ENCODE data around the gene POLR1A. TPM values are rescaled to one million over a fixed set of nuclear protein-coding genes. Genes with fewer than 3 reads are reported as not detected.

Gene POLR1A
- 10.6 and 20.6 TPM in 2 replicates for total RNA-seq (ENCODE audit: low replicate concordance)

GRCh38 chr2:86105252-86105968, at the start of gene POLR1A:
Gene POLR1A, minus strand, starts transcription at chr2:86105886. Its CDS starts 110 bp downstream, at chr2:86105776.

GRCh38 chr2:86105969-86106945, 571 bp upstream of the POLR1A start, which contains the start of gene PTCD3:
Gene PTCD3, plus strand, starts transcription at chr2:86106235. Its CDS starts 13 bp downstream, at chr2:86106248.

Other genes starting within 250 kb of the POLR1A start
- gene ST3GAL5, start 216.9 kb downstream of the POLR1A start, total RNA-seq (ENCODE audit: low replicate concordance), result 21.4 and 29.5 TPM in 2 replicates
- gene PTCD3, start 349 bp upstream of the POLR1A start, total RNA-seq (ENCODE audit: low replicate concordance), result 65.5 and 121 TPM in 2 replicates
- gene IMMT, start 89.6 kb upstream of the POLR1A start, total RNA-seq (ENCODE audit: low replicate concordance), result 20.0 and 50.3 TPM in 2 replicates
- 8.1 and 16.8 TPM in 2 replicates for gene MRPL35, start 93.6 kb upstream of the POLR1A start, total RNA-seq (ENCODE audit: low replicate concordance)
- under 0.01 TPM in 1 of 2 replicates, not detected in the other for gene REEP1, start 231.7 kb upstream of the POLR1A start, total RNA-seq (ENCODE audit: low replicate concordance)

Data from smooth muscle cell of the coronary artery (primary cell).